GM12891 (cell line): ENCODE measurements around the gene MAL.

Source experiments
- POLR2A ChIP-seq: IDR thresholded peaks from 2 replicates; pipeline ENCODE4 v1.6.1; 2011; ENCODE audit warnings: low read depth, low read length, control low read depth
- POLR2AphosphoS5 ChIP-seq: IDR thresholded peaks from 2 replicates; pipeline ENCODE4 v1.6.1; 2011; ENCODE audit warnings: low read depth, low read length, control low read depth
- SPI1 ChIP-seq: IDR thresholded peaks from 2 replicates; pipeline ENCODE4 v1.6.1; 2011; ENCODE audit warnings: low read depth, low read length, control low read depth
- TAF1 ChIP-seq: IDR thresholded peaks from 2 replicates; pipeline ENCODE4 v1.6.1; 2011; ENCODE audit warnings: low read depth, low read length, control low read depth

DNA sequence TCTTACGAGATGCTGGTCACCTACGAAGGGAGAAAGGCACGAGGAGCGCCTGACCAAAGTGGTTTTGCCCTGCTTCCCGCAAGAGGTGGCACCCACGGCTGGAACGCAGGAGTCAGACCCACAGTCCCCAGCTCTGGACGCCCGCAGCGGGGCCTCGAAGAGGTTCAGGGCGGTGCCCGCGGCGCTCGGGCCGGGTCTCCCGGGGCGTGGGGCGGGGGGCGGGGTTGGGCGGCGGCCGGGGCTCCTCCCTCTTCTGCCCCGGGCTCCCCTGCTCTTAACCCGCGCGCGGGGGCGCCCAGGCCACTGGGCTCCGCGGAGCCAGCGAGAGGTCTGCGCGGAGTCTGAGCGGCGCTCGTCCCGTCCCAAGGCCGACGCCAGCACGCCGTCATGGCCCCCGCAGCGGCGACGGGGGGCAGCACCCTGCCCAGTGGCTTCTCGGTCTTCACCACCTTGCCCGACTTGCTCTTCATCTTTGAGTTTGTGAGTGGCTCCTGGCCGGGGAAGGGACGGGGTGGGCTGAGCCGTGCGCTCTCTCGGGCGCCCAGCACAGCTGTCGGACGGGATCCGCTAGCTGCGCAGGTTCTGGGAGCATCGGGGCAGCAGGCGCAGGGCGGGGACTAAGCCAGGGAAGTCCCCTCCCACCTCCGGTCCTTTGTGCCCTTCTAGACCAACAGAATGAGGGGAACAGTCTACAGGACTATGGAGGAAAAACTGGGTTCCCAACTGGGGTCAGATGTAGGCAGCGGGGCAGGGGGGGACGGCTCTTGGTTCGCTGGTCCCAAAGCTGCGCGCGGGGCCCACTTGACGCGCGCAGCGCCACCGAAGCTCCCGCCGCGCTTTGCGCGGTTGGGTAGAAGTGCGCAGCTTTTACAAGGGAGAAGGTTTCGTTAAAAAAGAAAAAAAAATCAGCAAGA is at the start of gene MAL:
- TF ChIP-seq POLR2A (no peak), POLR2AphosphoS5 (no peak), SPI1 (no peak), TAF1 (no peak)
